SU-DHL-6 (cell line): ENCODE data around the gene TLK2.

ENCODE experiments used
- CTCF ChIP-seq: fragments of 200-600 bp; sonication (generic); IDR thresholded peaks from one replicate; pipeline ENCODE4 v1.5.1; 2017; ENCODE audit warnings: antibody characterized with exemption, mild to moderate bottlenecking, low read length, moderate library complexity; ENCODE audit not compliant: insufficient read depth, poor library complexity, severe bottlenecking
- EZH2phosphoT487 ChIP-seq: fragments of 200-600 bp; sonication (generic), shearing (Covaris generic); conservative IDR thresholded peaks from 2 replicates; pipeline ENCODE4 v1.6.1; 2018; ENCODE audit warnings: mild to moderate bottlenecking, antibody characterized with exemption, low read length, moderate library complexity, mixed read lengths

- no peak for TF ChIP-seq EZH2phosphoT487
- no peak for TF ChIP-seq CTCF
These were observed 163.3 kb downstream of the TLK2 start for GRCh38 chr17:62641951-62642350.
